H1 (cell line): ENCODE results near the gene ATP6AP1. TPM values are rescaled to one million over a fixed set of nuclear protein-coding genes. Genes with fewer than 3 reads are reported as not detected.

Experiments
- CTCF ChIA-PET: fragments of 300-600 bp; sonication (Branson Sonifier 250); formaldehyde crosslinking; loops from one replicate; lab custom pipeline; 2021; ENCODE audit not compliant: partially characterized antibody; lab: Charles Lee
- POLR2A ChIA-PET: fragments of 300-600 bp; sonication (Branson Sonifier 250); formaldehyde crosslinking; loops from one replicate; lab custom pipeline; 2021; ENCODE audit warnings: inconsistent platforms; ENCODE audit not compliant: partially characterized antibody; lab: Charles Lee
- DNase-seq, 2 experiments: peaks; one replicate each; pipeline versions ENCODE4 v3.0.0 to v3.0.0-alpha.2; 2010 to 2022; ENCODE audit warnings: low spot score in 2 of 2, low read depth in 1 of 2, mixed read lengths in 1 of 2
- FAIRE-seq: peaks from 2 replicates; lab custom pipeline; 2011; peaks lifted over from hg19 to GRCh38; lab: Jason Lieb, UNC
- H2AFZ ChIP-seq: 2 replicates; pipeline ENCODE4 v1.8.1; 2012; ENCODE audit warnings: low read length, inconsistent platforms
- H2AK5ac ChIP-seq: 2 replicates; pipeline ENCODE4 v1.6.1; 2013; ENCODE audit warnings: low read depth, low read length
- H2BK120ac ChIP-seq: replicated peaks from 2 replicates; pipeline ENCODE3; 2013; ENCODE audit warnings: low read depth, low read length, inconsistent platforms
- H2BK12ac ChIP-seq: 2 replicates; pipeline ENCODE4 v1.6.1; 2013; ENCODE audit warnings: low read depth, low read length
- H2BK15ac ChIP-seq: 2 replicates; pipeline ENCODE4 v1.6.1; 2013; ENCODE audit warnings: low read length
- H2BK20ac ChIP-seq: 2 replicates; pipeline ENCODE4 v1.6.1; 2013; ENCODE audit warnings: low read length
- H2BK5ac ChIP-seq: 2 replicates; pipeline ENCODE4 v1.6.1; 2013; ENCODE audit warnings: low read depth, low read length
- H3K14ac ChIP-seq: 2 replicates; pipeline ENCODE4 v1.6.1; 2013; ENCODE audit warnings: inconsistent platforms; ENCODE audit not compliant: insufficient read length
- H3K18ac ChIP-seq: 2 replicates; pipeline ENCODE4 v1.6.1; 2013; ENCODE audit warnings: low read length; ENCODE audit errors: extremely low read depth
- H3K23ac ChIP-seq: 2 replicates; pipeline ENCODE4 v1.6.1; 2013; ENCODE audit warnings: inconsistent platforms; ENCODE audit not compliant: insufficient read length
- H3K23me2 ChIP-seq: 2 replicates; pipeline ENCODE4 v1.6.1; 2013; ENCODE audit warnings: low read depth, low read length
- H3K27ac ChIP-seq: 2 replicates; pipeline ENCODE4 v1.6.1; 2011; ENCODE audit warnings: low read depth, low read length, inconsistent platforms
- H3K27me3 ChIP-seq, 4 experiments: replicated peaks in 1 of 4; 1 replicate in 1 of 4; 2 replicates in 3 of 4; pipeline versions ENCODE4 v1.6.1 to v1.8.1; 2011 to 2013; ENCODE audit warnings: low read length in 3 of 4, mild to moderate bottlenecking in 3 of 4, inconsistent platforms in 2 of 4, mixed read lengths in 2 of 4, moderate library complexity in 1 of 4; ENCODE audit not compliant: control insufficient read depth in 3 of 4, insufficient read depth in 3 of 4; ENCODE audit errors: extremely low read depth in 1 of 4
- H3K36me3 ChIP-seq, 4 experiments: 2 replicates each; pipeline versions ENCODE4 v1.6.1 to v1.8.1; 2011 to 2013; ENCODE audit warnings: mild to moderate bottlenecking in 4 of 4, low read length in 3 of 4, moderate library complexity in 2 of 4, control low read depth in 1 of 4, inconsistent platforms in 1 of 4; ENCODE audit not compliant: insufficient read depth in 4 of 4, control insufficient read depth in 2 of 4
- H3K4ac ChIP-seq: replicated peaks from 2 replicates; pipeline ENCODE3; 2013; ENCODE audit warnings: low read length, low read depth, mixed read lengths, inconsistent platforms; ENCODE audit not compliant: insufficient read length
- H3K4me1 ChIP-seq, 4 experiments: replicated peaks in 1 of 4; 1 replicate in 1 of 4; 2 replicates in 3 of 4; pipeline versions ENCODE4 v1.6.1 to v1.8.1; 2011 to 2013; ENCODE audit warnings: low read length in 3 of 4, inconsistent platforms in 2 of 4, mixed read lengths in 1 of 4; ENCODE audit not compliant: insufficient read depth in 4 of 4, control insufficient read depth in 3 of 4
- H3K4me2 ChIP-seq, 2 experiments: 2 replicates each; pipeline versions ENCODE4 v1.6.1 to v1.8.1; 2011 to 2013; ENCODE audit warnings: low read depth in 2 of 2, low read length in 2 of 2, control low read depth in 1 of 2, inconsistent platforms in 1 of 2, mild to moderate bottlenecking in 1 of 2; ENCODE audit not compliant: insufficient read depth in 1 of 2
- H3K4me3 ChIP-seq, 4 experiments: fragments of 200-600, 300-600 bp in 1 of 4; sonication (generic), shearing (Covaris generic), sonication (Bioruptor Twin) in 1 of 4; 2 replicates each; pipeline versions ENCODE4 v1.5.1 to v1.8.1; 2011 to 2016; ENCODE audit warnings: low read length in 4 of 4, low read depth in 3 of 4, control low read depth in 2 of 4, inconsistent platforms in 2 of 4, mild to moderate bottlenecking in 2 of 4, mixed read lengths in 1 of 4, moderate library complexity in 1 of 4; ENCODE audit not compliant: insufficient read depth in 2 of 4; ENCODE audit errors: extremely low read depth in 1 of 4
- H3K56ac ChIP-seq: replicated peaks from 2 replicates; pipeline ENCODE3; 2013; ENCODE audit warnings: low read depth, mild to moderate bottlenecking, mixed read lengths, low read length, inconsistent platforms; ENCODE audit not compliant: insufficient read length
- H3K79me1 ChIP-seq: 2 replicates; pipeline ENCODE4 v1.6.1; 2013; ENCODE audit warnings: low read depth, low read length, control low read depth
- H3K79me2 ChIP-seq, 2 experiments: 2 replicates each; pipeline versions ENCODE4 v1.6.1 to v1.8.1; 2012 to 2013; ENCODE audit warnings: low read length in 2 of 2, mild to moderate bottlenecking in 2 of 2, inconsistent platforms in 1 of 2; ENCODE audit not compliant: insufficient read depth in 2 of 2, control insufficient read depth in 1 of 2
- H3K9ac ChIP-seq, 4 experiments: replicated peaks in 1 of 4; 1 replicate in 1 of 4; 2 replicates in 3 of 4; pipeline versions ENCODE4 v1.6.1 to v1.8.1; 2011 to 2013; ENCODE audit warnings: low read depth in 3 of 4, low read length in 3 of 4, control low read depth in 2 of 4, mild to moderate bottlenecking in 2 of 4, moderate library complexity in 2 of 4, inconsistent platforms in 1 of 4; ENCODE audit errors: extremely low read depth in 1 of 4
- H3K9me3 ChIP-seq, 2 experiments: 2 replicates each; pipeline versions ENCODE4 v1.6.1 to v1.8.1; 2012 to 2013; ENCODE audit warnings: mild to moderate bottlenecking in 2 of 2, moderate library complexity in 2 of 2, control low read depth in 1 of 2, inconsistent platforms in 1 of 2, low read depth in 1 of 2, low read length in 1 of 2, mixed read lengths in 1 of 2; ENCODE audit not compliant: insufficient read depth in 2 of 2
- H4K20me1 ChIP-seq, 2 experiments: replicated peaks in 1 of 2; 2 replicates each; pipeline versions ENCODE3 to v1.8.1; 2011 to 2013; ENCODE audit warnings: inconsistent platforms in 2 of 2, low read length in 2 of 2, mild to moderate bottlenecking in 1 of 2; ENCODE audit not compliant: insufficient read depth in 2 of 2, control insufficient read depth in 1 of 2
- H4K5ac ChIP-seq: 2 replicates; pipeline ENCODE4 v1.6.1; 2013; ENCODE audit warnings: low read length, low read depth, mixed read lengths, inconsistent platforms; ENCODE audit not compliant: insufficient read length
- H4K8ac ChIP-seq: 2 replicates; pipeline ENCODE4 v1.8.0; 2013; ENCODE audit warnings: mild to moderate bottlenecking, moderate library complexity, low read length, inconsistent platforms; ENCODE audit not compliant: insufficient read depth; ENCODE audit errors: extremely low read depth
- H4K91ac ChIP-seq: replicated peaks from 2 replicates; pipeline ENCODE3; 2013; ENCODE audit warnings: low read length, mixed read lengths, inconsistent platforms; ENCODE audit not compliant: insufficient read length
- BACH1 ChIP-seq: IDR thresholded peaks from 2 replicates; pipeline ENCODE4 v1.6.1; 2012; ENCODE audit warnings: low read length, improper control_type of control experiment
- CBX8 ChIP-seq: fragments of 300-800, 300-1000 bp; sonication (generic); IDR thresholded peaks from 2 replicates; pipeline ENCODE4 v1.7.1; 2016; ENCODE audit warnings: low read depth, low read length, borderline replicate concordance
- CHD2 ChIP-seq: IDR thresholded peaks from 2 replicates; pipeline ENCODE4 v1.6.1; 2012; ENCODE audit warnings: low read length, improper control_type of control experiment
- CREB1 ChIP-seq: IDR thresholded peaks from 2 replicates; pipeline ENCODE4 v1.6.1; 2012; ENCODE audit warnings: inconsistent platforms
- HDAC6 ChIP-seq: IDR thresholded peaks from one replicate; pipeline ENCODE4 v1.7.1; 2012; ENCODE audit warnings: low read depth, mild to moderate bottlenecking, inconsistent platforms, low read length, moderate library complexity
- JUN ChIP-seq: IDR thresholded peaks from 2 replicates; pipeline ENCODE4 v1.6.1; 2011; ENCODE audit warnings: low read depth, mild to moderate bottlenecking, improper control_type of control experiment, low read length
- KDM5A ChIP-seq: fragments of 200-600 bp; IDR thresholded peaks from 2 replicates; pipeline ENCODE4 v1.7.1; 2012; ENCODE audit warnings: mild to moderate bottlenecking, low read length, inconsistent platforms, mixed read lengths
- RNF2 ChIP-seq: fragments of 200-900, 300-1000 bp; sonication (generic); IDR thresholded peaks from 2 replicates; pipeline ENCODE4 v1.7.1; 2016; ENCODE audit warnings: borderline replicate concordance, low read depth, mild to moderate bottlenecking, antibody characterized with exemption, low read length; ENCODE audit not compliant: poor library complexity, severe bottlenecking; ENCODE audit errors: missing control alignments
- SIRT6 ChIP-seq: IDR thresholded peaks from one replicate; pipeline ENCODE4 v1.7.1; 2012; ENCODE audit warnings: low read length, inconsistent platforms
- SP2 ChIP-seq: IDR thresholded peaks from 2 replicates; pipeline ENCODE4 v1.6.1; 2012; ENCODE audit warnings: mild to moderate bottlenecking, low read length, inconsistent platforms
- SUZ12 ChIP-seq: fragments of 200-600 bp; sonication (generic); IDR thresholded peaks from 2 replicates; pipeline ENCODE4 v1.6.1; 2012; ENCODE audit warnings: mild to moderate bottlenecking, inconsistent platforms, low read length, moderate library complexity, mixed read lengths
- TAF1 ChIP-seq: IDR thresholded peaks from 2 replicates; pipeline ENCODE4 v1.6.1; 2011; ENCODE audit warnings: mild to moderate bottlenecking, low read depth, low read length
- TCF12 ChIP-seq: IDR thresholded peaks from 2 replicates; pipeline ENCODE4 v1.6.1; 2011; ENCODE audit warnings: low read depth, mild to moderate bottlenecking, low read length
- YY1 ChIP-seq: IDR thresholded peaks from 2 replicates; pipeline ENCODE4 v1.6.1; 2011; ENCODE audit warnings: low read depth, mild to moderate bottlenecking, low read length
- WGBS, 2 experiments: shearing (Covaris generic) in 1 of 2; methylation state at CpG; one replicate each; pipeline versions ENCODE4 v1.1.6 to v1.1.7; 2013 to 2015; ENCODE audit warnings: low lambda C conversion rate in 2 of 2, mixed read lengths in 2 of 2, inconsistent platforms in 1 of 2, low coverage in 1 of 2, missing lambda C conversion rate in 1 of 2; ENCODE audit not compliant: insufficient replicate concordance in 2 of 2, insufficient coverage in 1 of 2, insufficient read length in 1 of 2; ENCODE audit errors: extremely low coverage in 1 of 2, missing lambda C conversion rate in 1 of 2; 5-methylcytosine and 5-hydroxymethylcytosine counted together
- polyA plus RNA-seq, 7 experiments: library from polyadenylated mRNA; depleted of rRNA in 3 of 7; stranded (reverse) in 5 of 7; unstranded in 2 of 7; fragments of >200 nt in 5 of 7; fragments of 200-250 nt in 2 of 7; gene quantifications; 1 replicate in 5 of 7; 2 replicates in 1 of 7; 4 replicates in 1 of 7; pipeline versions ENCODE4 v1.2.1 to v1.2.3, GENCODE V29; 2011 to 2013; ENCODE audit warnings: missing spikeins in 2 of 7, mixed read lengths in 2 of 7
- total RNA-seq: library from RNA; stranded (reverse); fragmentation: NEBNext Ultra II Directional; extraction: Animal tissue kit (Norgen Biotek cat#: 25700); gene quantifications from 2 replicates; pipeline ENCODE4 v1.2.1, GENCODE V29; 2021

The ATP6AP1 gene
- total and polyA plus RNA-seq, 2 of the 8 experiments (the other 6 are each of a cell fraction or from before 2014, with no cell fraction given), result 44.6 to 80.8 TPM

GRCh38 chrX:154419688-154420401 is 8.6 kb upstream of the ATP6AP1 start:
- Histone ChIP-seq H3K4me3 (no peak overlapping the region), H4K5ac (no peak overlapping the region), H3K23ac (no peak overlapping the region), H2BK12ac (no peak overlapping the region), H2AFZ (no peak overlapping the region), H4K8ac (no peak overlapping the region; the same call in 1 of the 2 replicates), H2BK20ac (no peak overlapping the region), H2AK5ac (no peak overlapping the region), H3K56ac (no peak overlapping the region), H3K14ac (no peak overlapping the region), H3K18ac (no peak overlapping the region), H3K4me1 (no peaks in the 10 kb centered on the region), H2BK120ac (no peak overlapping the region), H2BK15ac (no peak overlapping the region), H4K20me1 (no peaks in the 10 kb centered on the region), H3K4me2 (no peak overlapping the region), H3K23me2 (no peaks in the 10 kb centered on the region), H3K79me2 (no peaks in the 10 kb centered on the region), H3K9ac (no peak overlapping the region), H3K27ac (no peak overlapping the region)
- CTCF ChIA-PET, result no interaction called here
- WGBS, 2 experiments, result 97% methylated on average over 9 of the region's 19 CpGs; no CpG with 5 or more reads in 1 of the 2 experiments
- no peak for FAIRE-seq
- TF ChIP-seq CREB1 (no peak), JUN (no peak), CBX8 (no peak), RNF2 (no peak), SP2 (no peak), BACH1 (no peak), TAF1 (no peak), CHD2 (no peak), TCF12 (no peak), HDAC6 (no peak), SIRT6 (no peak), YY1 (no peak), SUZ12 (no peak), KDM5A (no peak)
- TF ChIP-seq, all 59 proteins: peak for 0
- H4K91ac ChIP-seq, result no peak overlapping the region
- H3K4ac ChIP-seq, result no peak overlapping the region
- H2BK5ac ChIP-seq, result no peak overlapping the region
- H3K36me3 ChIP-seq, result 0 out of 8 replicates have a peak, but pooled peaks cover 0 to 3% (median 0%) of the 10 kb centered on the region in 4 experiments
- H3K27me3 ChIP-seq, result no peaks in the 10 kb centered on the region
- H3K79me1 ChIP-seq, result no peaks in the 10 kb centered on the region
- DNase-seq, result no peak
- H3K9me3 ChIP-seq, result no peaks in the 10 kb centered on the region
- POLR2A ChIA-PET, result interaction anchor here (1.2 to 8.7 kb wide), 2 partner anchors 13 to 20 kb away, joined by 3 to 76 read pairs; partner anchors contain the start of gene RPL10
